GM21447 (cell line): Measurements from ENCODE around the gene APAF1.
"Not testable (repeated sequence)": the region's sequence is repeated elsewhere in the genome, so short reads cannot be mapped to it uniquely, and the experiment has no call there.

Experiments used
- ATAC-seq: cut with Tn5 transposase; IDR thresholded peaks from one replicate; pipeline ENCODE4 v1.9.1; 2021; ENCODE audit not compliant: unreplicated experiment

Gene APAF1

GRCh38 chr12:98644712-98645571 is at the start of gene APAF1, which contains the start of gene IKBIP:
Gene APAF1, plus strand, starts transcription at chr12:98645290. Its CDS starts 3,070 bp downstream, at chr12:98648360.
Gene IKBIP, minus strand, starts transcription at chr12:98644788. Its CDS starts 87 bp downstream, at chr12:98644701.
- ATAC-seq, result peak; percentile 84

- ATAC-seq, result not testable (repeated sequence)
Measured at GRCh38 chr12:98597313-98597712, 47.8 kb upstream of the APAF1 start.

GRCh38 chr12:98601924-98602323 is 43.2 kb upstream of the APAF1 start:
- ATAC-seq, result no peak

GRCh38 chr12:98606359-98606988 is 38.6 kb upstream of the APAF1 start:
- no peak for ATAC-seq

- no peak for ATAC-seq
Measured at GRCh38 chr12:98610596-98610995, 34.5 kb upstream of the APAF1 start.

GRCh38 chr12:98612696-98613334 is 32.3 kb upstream of the APAF1 start:
- peak; percentile 88 for ATAC-seq

- no peak for ATAC-seq
Measured at GRCh38 chr12:98618952-98619351, 26.1 kb upstream of the APAF1 start.

- peak; percentile 86 for ATAC-seq
Measured at GRCh38 chr12:98635657-98636323, 9.3 kb upstream of the APAF1 start.

- ATAC-seq, result no peak
Measured at GRCh38 chr12:98637068-98637467, 8.0 kb upstream of the APAF1 start.

- no peak for ATAC-seq
Measured at GRCh38 chr12:98638009-98638408, 7.1 kb upstream of the APAF1 start.

- ATAC-seq, result no peak
Measured at GRCh38 chr12:98639491-98639890, 5.6 kb upstream of the APAF1 start.

GRCh38 chr12:98642801-98643200 is 2.3 kb upstream of the APAF1 start:
- not testable (repeated sequence) for ATAC-seq

GRCh38 chr12:98644433-98644711 is 718 bp upstream of the APAF1 start:
- ATAC-seq, result peak; percentile 12

- peak; percentile 7 for ATAC-seq
Measured at GRCh38 chr12:98645572-98646067, 530 bp downstream of the APAF1 start.

- no peak for ATAC-seq
Measured at GRCh38 chr12:98646294-98647090, 1.4 kb downstream of the APAF1 start.

GRCh38 chr12:98651328-98651727 is 6.2 kb downstream of the APAF1 start:
- ATAC-seq, result no peak

- ATAC-seq, result no peak
Measured at GRCh38 chr12:98653866-98654493, 8.9 kb downstream of the APAF1 start.

- no peak for ATAC-seq
Measured at GRCh38 chr12:98656289-98657101, 11.4 kb downstream of the APAF1 start.

GRCh38 chr12:98660521-98660920 is 15.4 kb downstream of the APAF1 start:
- ATAC-seq, result no peak
